HEK293 (cell line): Measurements from ENCODE around the gene MZT2B.
"Not testable (repeated sequence)": the region's sequence is repeated elsewhere in the genome, so short reads cannot be mapped to it uniquely, and the experiment has no call there.

Experiments used
- CTCF ChIA-PET: fragments of 350-600 bp; formaldehyde crosslinking; extraction: SDS; loops from one replicate; lab custom pipeline; 2021; ENCODE audit warnings: antibody characterized with exemption; lab: Yijun Ruan, JAX
- POLR2A ChIA-PET: fragments of 300-600 bp; formaldehyde crosslinking; extraction: SDS; loops from one replicate; lab custom pipeline; 2020; ENCODE audit warnings: antibody characterized with exemption, inconsistent platforms; lab: Yijun Ruan, JAX
- H3K27ac ChIP-seq: fragments of 200-500 bp; sonication (Bioruptor generic); 2 replicates; pipeline ENCODE4 v1.5.1; 2014; ENCODE audit warnings: low read depth, low read length, control low read depth, inconsistent platforms; ENCODE audit errors: extremely low read depth
- H3K36me3 ChIP-seq, 2 experiments: fragments of 200-500 bp in 1 of 2; sonication (Bioruptor generic) in 1 of 2; 1 replicate in 1 of 2; 2 replicates in 1 of 2; pipeline ENCODE4 v1.5.1; 2014 to 2017; ENCODE audit warnings: inconsistent platforms in 2 of 2, low read length in 2 of 2; ENCODE audit not compliant: control insufficient read depth in 2 of 2, insufficient read depth in 1 of 2
- H3K4me1 ChIP-seq: fragments of 200-500 bp; sonication (Bioruptor generic); 2 replicates; pipeline ENCODE4 v1.5.1; 2014; ENCODE audit warnings: mild to moderate bottlenecking, low read length, inconsistent platforms; ENCODE audit not compliant: control insufficient read depth, insufficient read depth
- H3K4me3 ChIP-seq: 2 replicates; pipeline ENCODE4 v1.5.1; 2011; ENCODE audit warnings: low read depth, mild to moderate bottlenecking, control low read depth, low read length, moderate library complexity
- H3K9me3 ChIP-seq: fragments of 200-500 bp; sonication (Bioruptor generic); 2 replicates; pipeline ENCODE4 v1.5.1; 2014; ENCODE audit warnings: low read depth, low read length, inconsistent platforms; ENCODE audit not compliant: control insufficient read depth, insufficient read depth
- KLF7 ChIP-seq: fragments of 450-650 bp; formaldehyde crosslinking; IDR thresholded peaks from 2 replicates; pipeline ENCODE4 v1.5.1; 2016; ENCODE audit warnings: missing biosample characterization, missing genetic modification characterization, borderline replicate concordance
- MEIS1 ChIP-seq: sonication (generic); formaldehyde crosslinking; IDR thresholded peaks from 2 replicates; pipeline ENCODE4 v1.8.1; 2022; ENCODE audit warnings: missing genetic modification reagents, mild to moderate bottlenecking, borderline replicate concordance
- PRDM6 ChIP-seq: fragments of 450-650 bp; formaldehyde crosslinking; IDR thresholded peaks from 2 replicates; pipeline ENCODE4 v1.5.1; 2017; ENCODE audit warnings: missing biosample characterization, missing genetic modification characterization
- RBAK ChIP-seq: fragments of 450-650 bp; formaldehyde crosslinking; IDR thresholded peaks from 2 replicates; pipeline ENCODE4 v1.5.1; 2016; ENCODE audit warnings: missing biosample characterization, missing genetic modification characterization
- SP2 ChIP-seq: fragments of 450-650 bp; formaldehyde crosslinking; IDR thresholded peaks from 2 replicates; pipeline ENCODE4 v1.5.1; 2016; ENCODE audit warnings: missing biosample characterization, missing genetic modification characterization
- TCF7L2 ChIP-seq: IDR thresholded peaks from 2 replicates; pipeline ENCODE4 v1.6.1; 2011; ENCODE audit warnings: low read depth, mild to moderate bottlenecking, inconsistent platforms, low read length, moderate library complexity, borderline replicate concordance
- WT1 ChIP-seq: fragments of 450-650 bp; formaldehyde crosslinking; IDR thresholded peaks from 2 replicates; pipeline ENCODE4 v1.5.1; 2016; ENCODE audit warnings: missing biosample characterization, missing genetic modification characterization
- ZFHX2 ChIP-seq: fragments of 450-650 bp; formaldehyde crosslinking; conservative IDR thresholded peaks from 2 replicates; pipeline ENCODE4 v1.5.1; 2016; ENCODE audit warnings: missing biosample characterization, missing genetic modification characterization
- ZNF138 ChIP-seq: fragments of 450-650 bp; formaldehyde crosslinking; IDR thresholded peaks from 2 replicates; pipeline ENCODE4 v1.5.1; 2016; ENCODE audit warnings: missing biosample characterization, missing genetic modification characterization, borderline replicate concordance
- ZNF184 ChIP-seq: fragments of 450-650 bp; IDR thresholded peaks from 2 replicates; pipeline ENCODE4 v1.5.1; 2018; ENCODE audit warnings: missing biosample characterization, mild to moderate bottlenecking, missing genetic modification characterization
- ZNF211 ChIP-seq: fragments of 450-650 bp; formaldehyde crosslinking; IDR thresholded peaks from 2 replicates; pipeline ENCODE4 v1.5.1; 2016; ENCODE audit warnings: low read depth, missing biosample characterization, missing genetic modification characterization
- ZNF223 ChIP-seq: fragments of 450-650 bp; formaldehyde crosslinking; IDR thresholded peaks from 2 replicates; pipeline ENCODE4 v1.5.1; 2016; ENCODE audit warnings: missing biosample characterization, missing genetic modification characterization
- ZNF239 ChIP-seq: fragments of 450-650 bp; formaldehyde crosslinking; IDR thresholded peaks from 2 replicates; pipeline ENCODE4 v1.5.1; 2016; ENCODE audit warnings: missing biosample characterization, missing genetic modification characterization
- ZNF266 ChIP-seq: fragments of 450-650 bp; formaldehyde crosslinking; IDR thresholded peaks from 2 replicates; pipeline ENCODE4 v1.5.1; 2016; ENCODE audit warnings: missing biosample characterization, missing genetic modification characterization, low read depth
- ZNF423 ChIP-seq: fragments of 450-650 bp; formaldehyde crosslinking; IDR thresholded peaks from 2 replicates; pipeline ENCODE4 v1.5.1; 2016; ENCODE audit warnings: missing biosample characterization, missing genetic modification characterization
- ZNF473 ChIP-seq: fragments of 450-650 bp; formaldehyde crosslinking; IDR thresholded peaks from 2 replicates; pipeline ENCODE4 v1.5.1; 2017; ENCODE audit warnings: missing biosample characterization, missing genetic modification characterization
- ZNF561 ChIP-seq: fragments of 450-650 bp; IDR thresholded peaks from 2 replicates; pipeline ENCODE4 v1.5.1; 2018; ENCODE audit warnings: missing biosample characterization, missing genetic modification characterization, borderline replicate concordance
- ZNF585B ChIP-seq: fragments of 450-650 bp; formaldehyde crosslinking; IDR thresholded peaks from 2 replicates; pipeline ENCODE4 v1.5.1; 2016; ENCODE audit warnings: missing biosample characterization, missing genetic modification characterization
- ZNF692 ChIP-seq: fragments of 450-650 bp; formaldehyde crosslinking; IDR thresholded peaks from 2 replicates; pipeline ENCODE4 v1.5.1; 2016; ENCODE audit warnings: missing biosample characterization, missing genetic modification characterization
- ZSCAN4 ChIP-seq: fragments of 450-650 bp; formaldehyde crosslinking; IDR thresholded peaks from 2 replicates; pipeline ENCODE4 v1.5.1; 2017; ENCODE audit warnings: missing biosample characterization, missing genetic modification characterization

The MZT2B gene

GRCh38 chr2:130135692-130136541, 46.1 kb upstream of the MZT2B start:
- Histone ChIP-seq H3K4me3 (no peak overlapping the region), H3K9me3 (no peaks in the 10 kb centered on the region), H3K27ac (no peak overlapping the region), H3K36me3 (no peaks in the 10 kb centered on the region), H3K4me1 (no peaks in the 10 kb centered on the region)
- POLR2A ChIA-PET = no interaction called here
- TF ChIP-seq ZNF184 (tag by site-specific recombination) (no peak), RBAK (no peak), ZNF423 (no peak), TCF7L2 (no peak), ZNF692 (tag by site-specific recombination) (no peak), ZNF561 (tag by site-specific recombination) (no peak), ZNF138 (tag by site-specific recombination) (no peak), SP2 (tag by site-specific recombination) (no peak), PRDM6 (tag by site-specific recombination) (no peak), MEIS1 (CRISPR knock-in tag) (no peak), ZNF473 (tag by site-specific recombination) (no peak), ZNF266 (no peak), ZNF223 (tag by site-specific recombination) (no peak), ZFHX2 (no peak), ZNF585B (no peak), ZNF239 (no peak), ZNF211 (tag by site-specific recombination) (no peak), WT1 (tag by site-specific recombination) (no peak), KLF7 (tag by site-specific recombination) (no peak), ZSCAN4 (tag by site-specific recombination) (no peak)
- CTCF ChIA-PET = interaction anchor here (0.6 kb wide), 1 partner anchor 1737 kb away, joined by 3 read pairs; no protein-coding TSS in a partner anchor

- H3K4me1 ChIP-seq, CTCF ChIA-PET, H3K4me3 ChIP-seq, H3K27ac ChIP-seq, POLR2A ChIA-PET, H3K36me3 ChIP-seq, H3K9me3 ChIP-seq: not testable (repeated sequence)
Observed at GRCh38 chr2:130136546-130136945, 45.5 kb upstream of the MZT2B start.

GRCh38 chr2:130137118-130137517, 44.9 kb upstream of the MZT2B start:
- CTCF ChIA-PET, H3K4me1 ChIP-seq, H3K27ac ChIP-seq, H3K36me3 ChIP-seq, POLR2A ChIA-PET, H3K9me3 ChIP-seq, H3K4me3 ChIP-seq: not testable (repeated sequence)

- H3K4me1 ChIP-seq, POLR2A ChIA-PET, H3K4me3 ChIP-seq, H3K27ac ChIP-seq, H3K36me3 ChIP-seq, CTCF ChIA-PET, H3K9me3 ChIP-seq: not testable (repeated sequence)
Observed at GRCh38 chr2:130138326-130138725, 43.7 kb upstream of the MZT2B start.

GRCh38 chr2:130138841-130139251, 43.2 kb upstream of the MZT2B start:
- POLR2A ChIA-PET, H3K9me3 ChIP-seq, H3K27ac ChIP-seq, H3K4me3 ChIP-seq, H3K4me1 ChIP-seq, H3K36me3 ChIP-seq: not testable (repeated sequence)
- CTCF ChIA-PET = interaction anchor here (0.7 kb wide), 1 partner anchor 202 kb away, joined by 3 read pairs; no protein-coding TSS in a partner anchor
